GM21367 (cell line): ENCODE data around the gene COL25A1.
"Not testable (repeated sequence)": the region's sequence is repeated elsewhere in the genome, so short reads cannot be mapped to it uniquely, and the experiment has no call there.

Experiments used
- ATAC-seq: cut with Tn5 transposase; IDR thresholded peaks from one replicate; pipeline ENCODE4 v1.9.1; 2021; ENCODE audit not compliant: unreplicated experiment

Gene COL25A1

GRCh38 chr4:108978066-108978465, 324.4 kb downstream of the COL25A1 start:
- no peak for ATAC-seq

DNA sequence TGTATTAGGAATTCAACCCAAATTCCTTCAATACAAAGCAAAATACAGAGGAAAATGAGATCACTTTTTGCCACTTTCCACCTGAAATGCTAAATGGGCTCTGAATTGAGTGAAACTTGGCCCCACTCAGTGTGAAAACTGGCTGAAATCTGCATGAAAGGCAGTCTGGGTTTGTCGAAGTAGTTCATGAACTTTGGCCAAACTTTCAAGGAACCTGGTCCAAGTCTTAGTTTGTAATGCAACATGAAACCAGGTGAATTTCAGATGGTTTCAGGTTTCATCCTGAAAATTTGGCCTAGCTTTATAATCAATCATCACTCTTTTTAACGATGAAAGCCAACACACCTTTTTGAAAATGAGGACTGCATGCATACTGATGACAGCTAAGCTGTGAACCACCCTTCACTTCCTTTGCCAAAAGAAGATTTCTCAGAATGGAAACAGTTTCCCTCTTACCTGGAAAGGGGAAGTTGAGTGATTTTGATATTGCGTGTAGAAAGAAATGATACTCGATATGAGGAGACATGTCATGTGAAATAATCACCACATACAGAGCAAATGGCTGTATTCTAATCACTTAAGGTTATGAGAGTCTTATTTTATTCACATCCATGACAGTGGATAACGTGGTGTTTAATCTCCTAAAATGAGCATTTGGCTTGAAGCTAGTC, 329.7 kb downstream of the COL25A1 start:
- peak; percentile 43 for ATAC-seq

- ATAC-seq: no peak
These were observed 331.0 kb downstream of the COL25A1 start for GRCh38 chr4:108971473-108971872.

GRCh38 chr4:108965472-108966076, 336.9 kb downstream of the COL25A1 start:
- ATAC-seq: no peak

GRCh38 chr4:108965016-108965415, 337.4 kb downstream of the COL25A1 start:
- ATAC-seq: no peak

DNA sequence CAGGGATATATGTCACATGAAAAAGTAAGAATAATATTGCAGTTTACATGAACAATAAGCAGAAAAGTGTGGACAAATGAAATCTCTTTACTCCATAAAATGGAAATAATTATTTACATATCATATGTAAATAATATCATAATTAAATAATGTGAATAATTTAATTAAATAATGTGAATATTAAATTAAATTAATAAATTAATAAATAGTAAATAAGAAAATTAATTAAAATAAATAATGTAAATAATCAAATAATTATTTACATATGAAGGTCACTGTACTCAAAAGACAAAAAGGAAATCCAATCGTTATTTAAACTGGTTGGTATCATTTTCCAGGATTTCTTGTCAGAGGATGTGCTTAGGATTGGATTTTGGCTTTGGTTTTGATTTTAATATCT, 338.5 kb downstream of the COL25A1 start:
- no peak for ATAC-seq

- no peak for ATAC-seq
These were observed 343.0 kb downstream of the COL25A1 start for GRCh38 chr4:108959491-108959890.

DNA sequence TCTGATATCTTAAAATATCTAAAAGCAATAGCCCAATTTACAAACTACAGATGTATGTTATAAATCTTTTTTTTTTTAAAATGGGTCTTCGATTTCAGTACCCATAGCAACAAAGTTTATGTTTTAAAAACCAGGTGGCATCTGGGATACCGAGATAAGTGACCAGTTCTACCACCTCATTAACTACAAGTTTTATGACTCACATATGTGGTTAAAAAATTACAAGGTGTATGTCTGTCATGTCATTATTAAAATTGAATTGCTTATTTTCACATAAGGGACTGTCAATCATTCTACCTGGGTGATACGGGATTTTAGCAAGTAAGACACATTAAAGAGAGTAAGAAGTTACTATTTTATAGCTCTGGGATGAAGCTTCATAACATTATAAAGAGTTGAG, 347.6 kb downstream of the COL25A1 start:
- no peak for ATAC-seq

GRCh38 chr4:108953941-108954340, 348.5 kb downstream of the COL25A1 start:
- ATAC-seq: no peak

- ATAC-seq: no peak
These were observed 352.1 kb downstream of the COL25A1 start for GRCh38 chr4:108950158-108950915.

GRCh38 chr4:108947526-108947925, 354.9 kb downstream of the COL25A1 start:
- ATAC-seq: no peak

DNA sequence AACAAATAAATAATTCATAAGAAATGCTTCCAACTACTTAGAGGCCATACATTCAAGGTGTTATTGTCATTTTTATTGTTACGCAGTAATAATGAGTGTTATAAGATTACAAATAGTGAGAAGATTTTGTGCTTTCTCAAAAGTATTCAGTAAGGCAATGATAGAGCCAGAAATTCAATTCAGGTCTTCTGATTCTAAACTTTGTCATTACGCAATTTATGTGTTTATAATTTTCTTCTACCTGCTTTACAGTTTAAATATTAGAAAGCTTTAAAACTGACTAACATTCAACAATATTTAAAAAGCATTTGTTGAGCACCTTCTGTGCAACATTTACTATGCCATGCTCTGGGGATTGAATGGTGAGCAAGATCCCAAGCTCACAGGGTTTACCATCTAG, 356.2 kb downstream of the COL25A1 start:
- ATAC-seq: no peak

DNA sequence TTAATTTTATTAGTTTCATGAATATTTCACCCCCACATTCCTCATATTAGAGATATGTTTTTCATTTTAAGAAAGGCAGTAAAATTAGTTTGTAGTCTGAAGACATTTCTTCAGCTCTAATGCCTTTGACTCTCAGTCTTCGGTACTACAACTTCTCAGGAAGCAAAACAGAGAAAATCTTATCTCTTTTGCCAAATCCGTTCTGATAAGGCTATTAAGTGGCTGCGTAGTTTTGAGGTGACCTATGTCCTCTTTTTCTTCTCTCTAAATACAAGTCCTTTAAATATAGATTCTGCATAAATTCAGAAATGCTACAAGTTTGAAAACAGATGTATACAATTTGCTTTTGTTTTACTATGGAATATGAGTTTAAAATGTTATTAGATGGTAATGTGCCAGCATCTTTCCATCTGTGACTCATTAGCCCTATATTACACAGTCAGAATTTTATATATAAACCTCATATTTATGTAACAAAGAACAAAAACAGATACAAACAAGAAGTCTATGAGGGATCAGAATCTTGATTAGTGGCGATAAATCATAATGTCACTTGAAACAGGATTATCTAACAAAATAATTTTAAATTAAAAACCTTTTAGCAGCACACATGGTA, 358.4 kb downstream of the COL25A1 start:
- no peak for ATAC-seq

- no peak for ATAC-seq
These were observed 359.1 kb downstream of the COL25A1 start for GRCh38 chr4:108943371-108943770.

DNA sequence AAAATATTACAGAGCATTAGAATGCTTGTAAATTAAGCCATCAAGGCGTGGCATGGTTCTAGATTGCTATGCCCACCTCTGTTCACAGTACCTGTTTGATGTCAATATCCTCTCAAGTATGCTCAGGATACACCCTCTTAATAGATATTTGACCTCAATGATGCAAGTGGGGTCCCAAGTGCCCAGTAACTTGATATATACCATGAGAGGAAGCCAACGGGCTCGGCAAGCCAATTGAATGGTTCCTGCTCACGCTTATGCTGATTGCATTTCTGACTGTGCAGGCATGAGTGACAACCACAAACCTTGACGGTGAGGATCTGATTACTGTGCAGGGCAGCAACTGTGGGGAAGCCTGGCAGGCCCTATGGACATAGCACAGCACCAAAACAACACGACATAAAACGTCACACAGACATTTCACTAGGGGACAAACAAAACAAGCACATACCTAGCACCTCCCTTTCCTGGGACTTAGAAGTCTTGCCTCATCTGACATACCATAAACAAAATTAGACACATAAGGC, 360.5 kb downstream of the COL25A1 start:
- ATAC-seq: no peak

GRCh38 chr4:108940634-108941033, 361.8 kb downstream of the COL25A1 start:
- ATAC-seq: no peak

DNA sequence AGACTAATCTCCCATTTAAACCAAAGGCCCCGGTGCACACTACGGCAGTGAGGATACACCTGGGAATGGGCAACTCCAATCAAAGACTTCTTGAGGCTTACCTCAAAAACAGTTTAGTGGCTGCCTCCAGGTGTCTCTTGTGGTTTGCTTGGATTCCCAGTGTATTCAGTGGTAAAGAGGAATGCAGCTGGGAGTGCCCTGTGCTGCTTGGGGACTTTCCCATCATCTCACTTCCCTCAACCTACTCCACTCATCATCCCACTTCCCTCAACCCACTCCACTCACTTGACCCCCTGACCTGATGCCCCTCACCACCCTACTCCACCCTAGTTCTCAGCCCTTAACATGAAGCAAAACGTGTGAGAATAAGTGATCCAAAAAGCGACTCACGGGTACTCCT, 362.3 kb downstream of the COL25A1 start:
- ATAC-seq: no peak

DNA sequence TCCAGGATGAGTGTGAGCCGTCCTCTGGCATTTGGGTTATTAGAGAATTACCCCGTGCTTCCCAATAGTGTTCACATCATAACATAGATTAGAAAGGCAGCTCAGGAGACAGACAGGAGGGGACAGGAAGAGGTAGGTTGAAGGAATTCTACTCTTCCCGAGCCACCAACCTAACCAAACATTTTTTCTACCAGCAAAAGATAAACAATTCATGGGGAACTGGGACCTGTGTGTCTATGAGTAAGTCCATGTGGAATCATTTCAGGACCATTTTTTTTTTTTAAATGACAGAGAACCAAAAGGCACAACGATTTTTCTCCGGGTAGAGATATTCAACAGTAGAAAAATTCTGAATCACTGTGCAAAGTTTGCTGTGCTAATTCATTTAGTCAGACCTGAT, 365.4 kb downstream of the COL25A1 start:
- no peak for ATAC-seq

- ATAC-seq: not testable (repeated sequence)
These were observed 368.5 kb downstream of the COL25A1 start for GRCh38 chr4:108933925-108934324.

DNA sequence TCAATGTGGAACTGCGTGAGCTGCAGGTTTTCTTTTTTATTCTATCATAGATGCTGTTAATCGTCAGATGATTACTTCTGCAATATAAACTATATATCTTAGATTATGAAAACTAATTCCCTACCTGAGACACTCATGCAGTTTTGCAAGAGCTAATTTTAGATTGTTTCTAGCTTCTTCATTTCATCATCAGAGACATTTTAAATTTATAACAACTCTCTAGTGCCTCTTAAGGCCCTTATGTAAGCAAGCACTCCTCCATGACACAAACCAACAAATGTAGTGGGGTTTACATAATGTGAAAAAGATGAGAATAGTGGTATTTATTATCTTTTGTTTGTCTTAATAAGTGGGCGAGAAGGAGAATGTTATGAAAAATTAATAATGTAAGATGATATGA, 369.4 kb downstream of the COL25A1 start:
- no peak for ATAC-seq

DNA sequence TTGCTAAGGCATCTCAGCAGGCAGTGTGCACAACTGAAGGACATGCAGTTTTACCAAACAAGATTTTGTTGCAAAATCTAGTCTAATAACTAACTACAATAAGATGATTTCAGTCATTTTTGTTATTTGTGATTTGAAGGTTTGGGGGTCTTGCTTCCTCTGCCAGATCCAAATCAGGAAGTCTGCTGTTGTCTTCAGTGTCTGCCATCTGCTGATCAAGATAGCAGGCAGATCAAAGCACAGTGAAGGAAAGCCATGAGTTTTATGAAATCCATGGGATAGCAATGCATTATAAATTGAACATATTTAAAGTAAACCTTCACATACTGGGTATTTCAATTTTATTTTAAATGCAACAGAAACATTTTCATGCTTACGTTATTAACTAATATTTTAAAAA, 370.5 kb downstream of the COL25A1 start:
- ATAC-seq: no peak

DNA sequence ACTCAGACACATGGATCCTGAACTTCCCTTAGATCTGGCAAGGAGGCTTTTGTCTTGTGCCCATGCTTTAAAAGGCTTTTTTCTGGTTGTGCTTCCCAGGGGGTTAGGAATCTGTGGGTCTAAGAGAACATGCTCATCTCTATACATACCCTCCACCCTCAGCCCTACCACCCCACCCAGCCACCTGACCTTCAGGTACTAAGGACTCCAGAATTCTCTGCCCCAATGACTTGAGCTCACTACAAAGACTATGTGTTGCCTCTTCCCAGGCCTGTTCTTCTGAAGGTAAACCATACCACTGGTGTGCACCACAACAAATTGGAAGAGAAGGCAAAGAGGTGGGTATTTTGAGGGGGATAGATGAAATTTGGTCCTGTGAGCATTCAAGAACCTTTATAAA, 372.3 kb downstream of the COL25A1 start:
- ATAC-seq: no peak
